Stimulated activated CD8-positive, alpha-beta memory T cell treated with anti-CD3 and anti-CD28 coated beads, Interleukin-7, amount 100 ng/mL, for 48 hours (primary cell): ENCODE measurements around the gene PPP2R2C.

Experiments used
- DNase-seq, 2 donors: peaks; one replicate each; pipeline ENCODE4 v3.0.0-alpha.2; 2020; ENCODE audit warnings: low read depth in 1 of 2; ENCODE audit errors: extremely low read depth in 1 of 2

Gene PPP2R2C

GRCh38 chr4:6404611-6405396 lies 67.6 kb downstream of the PPP2R2C start:
- no peak for DNase-seq

GRCh38 chr4:6403400-6403685 lies 69.1 kb downstream of the PPP2R2C start:
- DNase-seq: no peak

GRCh38 chr4:6402566-6403399 lies 69.6 kb downstream of the PPP2R2C start:
- no peak for DNase-seq

GRCh38 chr4:6401797-6402196 lies 70.6 kb downstream of the PPP2R2C start:
- no peak for DNase-seq

GRCh38 chr4:6396696-6397236 lies 75.6 kb downstream of the PPP2R2C start:
- DNase-seq: no peak

- DNase-seq: no peak
These were observed 76.8 kb downstream of the PPP2R2C start for GRCh38 chr4:6395466-6396228.

- DNase-seq: no peak
These were observed 77.7 kb downstream of the PPP2R2C start for GRCh38 chr4:6394671-6395081.

GRCh38 chr4:6393544-6394475 lies 78.6 kb downstream of the PPP2R2C start:
- DNase-seq: no peak

GRCh38 chr4:6393066-6393465 lies 79.3 kb downstream of the PPP2R2C start:
- no peak for DNase-seq

- DNase-seq: no peak
These were observed 80.0 kb downstream of the PPP2R2C start for GRCh38 chr4:6392407-6392806.

GRCh38 chr4:6391852-6392188 lies 80.6 kb downstream of the PPP2R2C start:
- DNase-seq: no peak

- DNase-seq: no peak
These were observed 81.1 kb downstream of the PPP2R2C start for GRCh38 chr4:6391186-6391851.

GRCh38 chr4:6390356-6390755 lies 82.1 kb downstream of the PPP2R2C start:
- no peak for DNase-seq

GRCh38 chr4:6389142-6389825 lies 83.1 kb downstream of the PPP2R2C start:
- DNase-seq: no peak

GRCh38 chr4:6388713-6389112 lies 83.7 kb downstream of the PPP2R2C start:
- DNase-seq: no peak

GRCh38 chr4:6387946-6388345 lies 84.5 kb downstream of the PPP2R2C start:
- DNase-seq: no peak

- DNase-seq: no peak
These were observed 86.3 kb downstream of the PPP2R2C start for GRCh38 chr4:6386091-6386490.

GRCh38 chr4:6385288-6385687 lies 87.1 kb downstream of the PPP2R2C start:
- no peak for DNase-seq

- no peak for DNase-seq
These were observed 87.9 kb downstream of the PPP2R2C start for GRCh38 chr4:6384541-6384940.
